Endodermal cell (in vitro differentiated cells): ENCODE measurements around the gene OCEL1. TPM values are rescaled to one million over a fixed set of nuclear protein-coding genes. Genes with fewer than 3 reads are reported as not detected.

Source experiments
- DNase-seq: peaks from one replicate; pipeline ENCODE4 v3.0.0-alpha.2; 2017
- H3K27ac ChIP-seq: 2 replicates; pipeline ENCODE4 v1.5.1; 2013; ENCODE audit warnings: mild to moderate bottlenecking, low read depth, low read length, moderate library complexity
- H3K27me3 ChIP-seq: 2 replicates; pipeline ENCODE4 v1.6.1; 2013; ENCODE audit warnings: mild to moderate bottlenecking, low read length, moderate library complexity; ENCODE audit not compliant: insufficient read depth, control insufficient read depth, poor library complexity, severe bottlenecking
- H3K36me3 ChIP-seq: 2 replicates; pipeline ENCODE4 v1.7.0; 2013; ENCODE audit warnings: mild to moderate bottlenecking, low read length, moderate library complexity; ENCODE audit not compliant: control insufficient read depth, insufficient read depth
- H3K4me1 ChIP-seq: one replicate; pipeline ENCODE4 v1.7.0; 2013; ENCODE audit warnings: low read length; ENCODE audit not compliant: control insufficient read depth, insufficient read depth
- H3K4me3 ChIP-seq: 2 replicates; pipeline ENCODE4 v1.5.1; 2013; ENCODE audit warnings: mild to moderate bottlenecking, low read length, moderate library complexity
- H3K9ac ChIP-seq: 2 replicates; pipeline ENCODE4 v1.6.1; 2013; ENCODE audit warnings: mild to moderate bottlenecking, low read length, moderate library complexity; ENCODE audit not compliant: poor library complexity, severe bottlenecking; ENCODE audit errors: extremely low read depth
- H3K9me3 ChIP-seq: 2 replicates; pipeline ENCODE4 v1.6.1; 2013; ENCODE audit warnings: mild to moderate bottlenecking, low read length, moderate library complexity; ENCODE audit not compliant: control insufficient read depth
- H3K27ac Mint-ChIP-seq: 2 replicates; pipeline ENCODE4 v1.8.0; 2020; ENCODE audit warnings: mixed read lengths
- H3K27me3 Mint-ChIP-seq: 2 replicates; pipeline ENCODE4 v1.8.0; 2021; ENCODE audit warnings: mild to moderate bottlenecking, mixed read lengths; ENCODE audit not compliant: insufficient read depth
- H3K36me3 Mint-ChIP-seq: 2 replicates; pipeline ENCODE4 v1.8.0; 2020; ENCODE audit warnings: low read depth, mixed read lengths
- H3K4me1 Mint-ChIP-seq: 2 replicates; pipeline ENCODE4 v1.8.0; 2020; ENCODE audit warnings: mixed read lengths
- H3K4me3 Mint-ChIP-seq: 2 replicates; pipeline ENCODE4 v1.8.0; 2020; ENCODE audit warnings: mild to moderate bottlenecking, moderate library complexity, mixed read lengths
- H3K9me3 Mint-ChIP-seq: 2 replicates; pipeline ENCODE4 v1.8.0; 2020; ENCODE audit warnings: mild to moderate bottlenecking, mixed read lengths
- CTCF ChIP-seq: fragments of 200-600 bp; sonication (generic); conservative IDR thresholded peaks from 2 replicates; pipeline ENCODE4 v1.5.0; 2021; ENCODE audit warnings: antibody characterized with exemption, mild to moderate bottlenecking
- WGBS, 2 experiments: methylation state at CpG; one replicate each; pipeline versions ENCODE4 v1.1.5 to v1.1.7; 2013; ENCODE audit warnings: missing lambda C conversion rate in 2 of 2, mixed read lengths in 1 of 2; ENCODE audit not compliant: insufficient coverage in 1 of 2, insufficient read length in 1 of 2; 5-methylcytosine and 5-hydroxymethylcytosine counted together
- total RNA-seq, 2 donors: library from RNA; stranded (reverse); fragmentation: NEBNext Ultra II Directional in 1 of 2; extraction: Animal tissue kit (Norgen Biotek cat#: 25700) in 1 of 2; gene quantifications; 2 replicates in 1 of 2; 3 replicates in 1 of 2; pipeline ENCODE4 v1.2.1, GENCODE V29; 2021

The OCEL1 gene
- total RNA-seq, 2 donors from 2014 or later = 23.1 to 29.1 TPM

GRCh38 chr19:17275441-17276175 lies 49.6 kb downstream of the OCEL1 start:
- H3K36me3 Mint-ChIP-seq = peaks cover 67% of the 10 kb centered on the region
- no peaks in the 10 kb centered on the region for H3K9me3 Mint-ChIP-seq
- H3K27ac Mint-ChIP-seq = no peak overlapping the region
- Histone ChIP-seq H3K4me1 (no peaks in the 10 kb centered on the region), H3K4me3 (no peak overlapping the region), H3K27ac (no peak overlapping the region), H3K9ac (no peak overlapping the region), H3K36me3 (peaks cover 57% of the 10 kb centered on the region), H3K27me3 (no peaks in the 10 kb centered on the region), H3K9me3 (no peaks in the 10 kb centered on the region)
- no peak overlapping the region for H3K4me3 Mint-ChIP-seq
- no peak for DNase-seq
- 96% methylated on average over 15 to 19 of the region's 19 CpGs for WGBS, 2 experiments
- no peaks in the 10 kb centered on the region for H3K4me1 Mint-ChIP-seq
- no peak for TF ChIP-seq CTCF
- H3K27me3 Mint-ChIP-seq = no peaks in the 10 kb centered on the region

Other genes starting within 250 kb of the OCEL1 start
- gene CPAMD8, start 199.4 kb upstream of the OCEL1 start, total RNA-seq = 10 to 100 TPM; 19.7 to 22.9 TPM
- gene HAUS8, start 150.8 kb upstream of the OCEL1 start, total RNA-seq = 10 to 100 TPM; 19.4 to 19.9 TPM
- gene MYO9B, start 150.4 kb upstream of the OCEL1 start, total RNA-seq = 10 to 100 TPM; 79.4 to 96.8 TPM
- gene USE1, start 10.9 kb upstream of the OCEL1 start, total RNA-seq = 10 to 100 TPM; 17.4 to 18.4 TPM
- 100 to 1,000 TPM; 103 to 107 TPM for gene NR2F6, start 19.7 kb downstream of the OCEL1 start, total RNA-seq
- gene USHBP1, start 38.5 kb downstream of the OCEL1 start, total RNA-seq = 1 to 10 TPM; 3.8 to 6.2 TPM
- gene BABAM1, start 41.2 kb downstream of the OCEL1 start, total RNA-seq = 100 to 1,000 TPM; 136 to 151 TPM
- gene ANKLE1, start 55.7 kb downstream of the OCEL1 start, total RNA-seq = 1 to 10 TPM; 4.6 to 9.9 TPM
- gene ABHD8, start 77.2 kb downstream of the OCEL1 start, total RNA-seq = 10 to 100 TPM; 11.6 to 21.1 TPM
- gene MRPL34, start 79.6 kb downstream of the OCEL1 start, total RNA-seq = 10 to 100 TPM; 58.1 to 62.2 TPM
- gene DDA1, start 83.3 kb downstream of the OCEL1 start, total RNA-seq = 10 to 100 TPM; 36.9 to 42.3 TPM
- 10 to 100 TPM; 27.5 to 29.5 TPM for gene ANO8, start 108.6 kb downstream of the OCEL1 start, total RNA-seq
- gene GTPBP3, start 111.3 kb downstream of the OCEL1 start, total RNA-seq = 10 to 100 TPM; 48.7 to 55.7 TPM
- gene PLVAP, start 151.1 kb downstream of the OCEL1 start, total RNA-seq = under 1 TPM in 1 of 2 donors, not detected in 1; 0.44 TPM
- gene CCDC194, start 168.0 kb downstream of the OCEL1 start, total RNA-seq = 1 to 10 TPM; 2.0 to 3.4 TPM
- gene BST2, start 179.4 kb downstream of the OCEL1 start, total RNA-seq = 100 to 1,000 TPM in 1 of 2 donors, 10 to 100 TPM in 1; 50.8 to 147 TPM
- 10 to 100 TPM; 63.1 to 64.8 TPM for gene MVB12A, start 193.8 kb downstream of the OCEL1 start, total RNA-seq
- 1 to 10 TPM; 3.5 to 4.8 TPM for gene TMEM221, start 222.4 kb downstream of the OCEL1 start, total RNA-seq
- not detected for gene NXNL1, start 234.7 kb downstream of the OCEL1 start, total RNA-seq
- 10 to 100 TPM; 11.8 to 16.9 TPM for gene SLC27A1, start 244.3 kb downstream of the OCEL1 start, total RNA-seq